Tibial nerve (tissue), 4 donors: ENCODE results near the gene BACE1. TPM values are rescaled to one million over a fixed set of nuclear protein-coding genes. Genes with fewer than 3 reads are reported as not detected.

Experiments
- DNase-seq, 2 donors: peaks; one replicate each; pipeline ENCODE4 v3.0.0-alpha.2; 2019; ENCODE audit warnings: low spot score in 2 of 2
- H3K27ac ChIP-seq, 4 donors: fragments of 200-600 bp; sonication (generic) in 3 of 4; one replicate each; pipeline ENCODE4 v1.5.1; 2017 to 2019; ENCODE audit warnings: mild to moderate bottlenecking in 1 of 4
- H3K27me3 ChIP-seq, 2 donors: fragments of 200-600 bp; sonication (generic) in 1 of 2; one replicate each; pipeline versions ENCODE4 v1.5.1 to v1.6.0; 2017 to 2019
- H3K36me3 ChIP-seq, 3 donors: fragments of 200-600 bp; sonication (generic); one replicate each; pipeline ENCODE4 v1.5.1; 2018 to 2019
- H3K4me1 ChIP-seq, 4 donors: fragments of 200-600 bp; sonication (generic) in 3 of 4; one replicate each; pipeline ENCODE4 v1.5.1; 2017 to 2019
- H3K4me3 ChIP-seq, 4 donors: fragments of 200-600 bp; sonication (generic) in 3 of 4; one replicate each; pipeline ENCODE4 v1.5.1; 2017 to 2019; ENCODE audit warnings: mild to moderate bottlenecking in 1 of 4, moderate library complexity in 1 of 4
- H3K9me3 ChIP-seq, 4 donors: fragments of 200-600 bp; sonication (generic) in 3 of 4; one replicate each; pipeline ENCODE4 v1.5.1; 2017 to 2019
- EP300 ChIP-seq, 2 donors: sonication (generic); formaldehyde crosslinking; IDR thresholded peaks; one replicate each; pipeline ENCODE4 v1.6.1; 2017; ENCODE audit warnings: antibody characterized with exemption in 2 of 2, mild to moderate bottlenecking in 1 of 2
- POLR2A ChIP-seq, 2 donors: fragments of 450-650 bp; IDR thresholded peaks; one replicate each; pipeline ENCODE4 v1.6.1; 2017; ENCODE audit warnings: antibody characterized with exemption in 2 of 2, mild to moderate bottlenecking in 2 of 2, moderate library complexity in 2 of 2
- WGBS, 2 donors: methylation state at CpG; one replicate each; pipeline ENCODE4 v1.1.5; 2018; 5-methylcytosine and 5-hydroxymethylcytosine counted together
- total RNA-seq, 4 donors: library from RNA; depleted of rRNA; stranded (reverse); fragments of >200 nt; gene quantifications; one replicate each; pipeline ENCODE4 v1.1.0, GENCODE V29; 2016
- TF ChIP-seq, protein P1 (sequence below), 5 experiments: fragments of 200-600 bp in 3 of 5; fragments of 450-650 bp in 2 of 5; sonication (generic) in 3 of 5; IDR thresholded peaks; one replicate each; pipeline ENCODE4 v1.5.1; 2016 to 2019; ENCODE audit warnings: antibody characterized with exemption in 5 of 5, mild to moderate bottlenecking in 3 of 5, moderate library complexity in 2 of 5

BACE1 gene
- total RNA-seq, 4 donors from 2014 or later, result 23.2 to 35.1 (median 26.0) TPM

- H3K4me1 ChIP-seq, result peaks cover 0 to 18% (median 4%) of the 10 kb centered on the region in 4 donors
- peaks cover 0 to 58% (median 0%) of the 10 kb centered on the region in 3 donors for H3K36me3 ChIP-seq
- TF ChIP-seq EP300 (IDR thresholded peaks at IDR 0.05) (no peak), POLR2A (IDR thresholded peaks at IDR 0.05) (no peak)
- TF ChIP-seq, protein P1, sequence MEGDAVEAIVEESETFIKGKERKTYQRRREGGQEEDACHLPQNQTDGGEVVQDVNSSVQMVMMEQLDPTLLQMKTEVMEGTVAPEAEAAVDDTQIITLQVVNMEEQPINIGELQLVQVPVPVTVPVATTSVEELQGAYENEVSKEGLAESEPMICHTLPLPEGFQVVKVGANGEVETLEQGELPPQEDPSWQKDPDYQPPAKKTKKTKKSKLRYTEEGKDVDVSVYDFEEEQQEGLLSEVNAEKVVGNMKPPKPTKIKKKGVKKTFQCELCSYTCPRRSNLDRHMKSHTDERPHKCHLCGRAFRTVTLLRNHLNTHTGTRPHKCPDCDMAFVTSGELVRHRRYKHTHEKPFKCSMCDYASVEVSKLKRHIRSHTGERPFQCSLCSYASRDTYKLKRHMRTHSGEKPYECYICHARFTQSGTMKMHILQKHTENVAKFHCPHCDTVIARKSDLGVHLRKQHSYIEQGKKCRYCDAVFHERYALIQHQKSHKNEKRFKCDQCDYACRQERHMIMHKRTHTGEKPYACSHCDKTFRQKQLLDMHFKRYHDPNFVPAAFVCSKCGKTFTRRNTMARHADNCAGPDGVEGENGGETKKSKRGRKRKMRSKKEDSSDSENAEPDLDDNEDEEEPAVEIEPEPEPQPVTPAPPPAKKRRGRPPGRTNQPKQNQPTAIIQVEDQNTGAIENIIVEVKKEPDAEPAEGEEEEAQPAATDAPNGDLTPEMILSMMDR (IDR thresholded peaks at IDR 0.05), result no peak
Measured at GRCh38 chr11:117295438-117296137, 20.5 kb downstream of the BACE1 start.

GRCh38 chr11:117292616-117293015, 23.4 kb downstream of the BACE1 start:
- 84 to 94% methylated on average over 2 of the region's 2 CpGs for WGBS, 2 donors
- TF ChIP-seq, protein P1 (IDR thresholded peaks at IDR 0.05), result no peak
- no peak for TF ChIP-seq POLR2A (IDR thresholded peaks at IDR 0.05)
- TF ChIP-seq EP300 (IDR thresholded peaks at IDR 0.05), result no peak
- Histone ChIP-seq H3K4me3 (no peak overlapping the region), H3K4me1 (no peaks in the 10 kb centered on the region), H3K36me3 (peaks cover 0 to 87% (median 2%) of the 10 kb centered on the region in 3 donors), H3K27me3 (no peaks in the 10 kb centered on the region), H3K27ac (no peak overlapping the region), H3K9me3 (no peaks in the 10 kb centered on the region)
- DNase-seq, result no peak

More at GRCh38 chr11:117295438-117296137, 20.5 kb downstream of the BACE1 start:
- no peak overlapping the region for H3K27ac ChIP-seq
- no peaks in the 10 kb centered on the region for H3K9me3 ChIP-seq
- H3K27me3 ChIP-seq, result no peaks in the 10 kb centered on the region
- 65 to 67% methylated on average over 9 of the region's 9 CpGs for WGBS, 2 donors
- H3K4me3 ChIP-seq, result no peak overlapping the region
- no peak for DNase-seq

DNA sequence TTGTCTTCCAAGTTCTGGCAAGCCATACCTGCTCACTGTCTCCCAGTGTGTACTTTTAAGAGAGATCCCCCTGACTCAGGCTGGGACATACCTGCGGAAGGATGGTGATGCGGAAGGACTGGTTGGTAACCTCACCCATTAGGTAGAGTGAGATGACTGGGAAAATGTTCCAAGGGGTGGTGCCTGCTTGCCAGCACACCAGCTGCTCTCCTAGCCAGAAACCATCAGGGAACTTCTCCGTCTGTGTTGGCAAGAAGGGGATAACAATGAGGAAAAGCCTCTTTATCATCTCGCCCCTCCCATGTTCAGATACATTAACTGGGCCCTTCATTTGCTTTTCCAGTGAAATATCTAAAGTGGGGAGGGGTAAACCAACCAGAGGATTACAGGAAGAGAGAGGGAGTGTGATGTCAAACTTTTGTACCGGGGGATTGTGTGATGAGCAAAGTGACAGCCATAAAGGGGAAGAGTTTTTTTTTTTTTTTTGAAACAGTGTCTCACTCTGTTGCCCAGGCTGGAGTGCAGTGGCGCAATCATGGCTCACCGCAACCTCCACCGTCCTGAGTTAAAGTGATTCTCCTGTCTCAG, 25.2 kb downstream of the BACE1 start, which contains the start of gene BACE1-AS:
Gene BACE1-AS (plus strand): TSS at position 538 of the 588 bp plus-strand sequence.
- 91 to 94% methylated on average over 8 of the region's 8 CpGs for whole genome bisulfite sequencing, 2 donors
- no peaks in the 10 kb centered on the region for H3K9me3 ChIP-seq
- H3K36me3 ChIP-seq, result peaks cover 0 to 97% (median 2%) of the 10 kb centered on the region in 3 donors
- DNase-seq, result no peak
- no peak within 1 kb of the TSS for H3K27ac ChIP-seq
- H3K4me1 ChIP-seq, result no peaks in the 10 kb centered on the region
- H3K27me3 ChIP-seq, result no peaks in the 10 kb centered on the region
- H3K4me3 ChIP-seq, result no peak within 1 kb of the TSS
- TF ChIP-seq POLR2A (IDR thresholded peaks at IDR 0.05) (no peak), EP300 (IDR thresholded peaks at IDR 0.05) (no peak)
- TF ChIP-seq, protein P1 (IDR thresholded peaks at IDR 0.05), result no peak

GRCh38 chr11:117289795-117290194, 26.3 kb downstream of the BACE1 start:
- Histone ChIP-seq H3K4me1 (no peaks in the 10 kb centered on the region), H3K36me3 (peaks cover 2 to 97% (median 2%) of the 10 kb centered on the region in 3 donors), H3K9me3 (no peaks in the 10 kb centered on the region), H3K27ac (no peak overlapping the region), H3K4me3 (no peak overlapping the region), H3K27me3 (no peaks in the 10 kb centered on the region)
- TF ChIP-seq EP300 (IDR thresholded peaks at IDR 0.05) (no peak), POLR2A (IDR thresholded peaks at IDR 0.05) (no peak)
- TF ChIP-seq, protein P1 (IDR thresholded peaks at IDR 0.05), result no peak
- WGBS, 2 donors, result 100% methylated on average over 1 of the region's 1 CpG
- no peak for DNase-seq

DNA sequence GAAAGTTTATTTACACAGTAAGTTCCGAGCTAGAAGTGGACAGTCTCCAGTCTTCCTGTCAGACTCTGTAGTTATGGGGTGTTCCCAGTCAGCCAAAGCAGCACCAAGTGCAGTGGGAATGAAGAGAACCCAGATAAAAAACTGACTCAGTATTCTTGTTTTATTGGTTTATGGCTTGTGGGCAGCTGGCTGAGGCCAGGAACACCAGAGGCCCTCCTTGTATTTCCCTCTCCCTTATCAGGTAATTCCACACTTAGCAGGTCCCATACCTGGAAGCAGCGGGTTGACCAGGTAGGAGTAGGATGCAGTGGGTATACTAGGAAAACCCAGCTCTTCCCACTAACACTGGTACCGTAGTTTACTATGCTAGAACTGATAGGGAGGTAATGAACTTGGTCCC, 28.4 kb downstream of the BACE1 start:
- 91 to 92% methylated on average over 3 of the region's 3 CpGs for WGBS, 2 donors
- no peak for TF ChIP-seq POLR2A (IDR thresholded peaks at IDR 0.05)
- no peak for TF ChIP-seq EP300 (IDR thresholded peaks at IDR 0.05)
- TF ChIP-seq, protein P1 (IDR thresholded peaks at IDR 0.05), result no peak
- no peaks in the 10 kb centered on the region for H3K4me1 ChIP-seq
- DNase-seq, result no peak
- no peaks in the 10 kb centered on the region for H3K27me3 ChIP-seq
- H3K27ac ChIP-seq, result no peak overlapping the region
- H3K9me3 ChIP-seq, result no peaks in the 10 kb centered on the region
- peaks cover 2 to 97% (median 3%) of the 10 kb centered on the region in 3 donors for H3K36me3 ChIP-seq
- H3K4me3 ChIP-seq, result no peak overlapping the region
